Endothelial cell of umbilical vein (primary cell): ENCODE results near the gene CHST3. TPM values are rescaled to one million over a fixed set of nuclear protein-coding genes. Genes with fewer than 3 reads are reported as not detected.

Source experiments
- BruUV-seq: library from RNA; stranded (reverse); fragments of 400-500 nt; replicated peaks from 2 replicates; lab custom pipeline; 2021; lab: Mats Ljungman, UMichigan
- CTCF ChIA-PET: fragments of 300-600, 350-600 bp; sonication (Branson Sonifier 250); formaldehyde crosslinking; loops from one replicate; lab custom pipeline; 2021; ENCODE audit warnings: antibody characterized with exemption, inconsistent platforms; lab: Charles Lee
- POLR2A ChIA-PET: fragments of 300-600, 350-600 bp; sonication (Branson Sonifier 250); formaldehyde crosslinking; loops from one replicate; lab custom pipeline; 2021; ENCODE audit warnings: antibody characterized with exemption, inconsistent platforms; lab: Charles Lee
- DNase-seq: peaks from one replicate; pipeline ENCODE4 v3.0.0-alpha.2; 2011; ENCODE audit warnings: low read depth, low spot score
- FAIRE-seq: peaks from 2 replicates; lab custom pipeline; 2011; peaks lifted over from hg19 to GRCh38; lab: Jason Lieb, UNC
- H2AFZ ChIP-seq: 2 replicates; pipeline ENCODE4 v1.6.0; 2012; ENCODE audit warnings: low read depth, low read length, control low read depth, inconsistent platforms
- H3K27ac ChIP-seq: 2 replicates; pipeline ENCODE4 v1.5.1; 2011; ENCODE audit warnings: low read depth, mild to moderate bottlenecking, control low read depth, low read length, moderate library complexity; ENCODE audit not compliant: insufficient read depth
- H3K27me3 ChIP-seq, 2 experiments: 2 replicates each; pipeline versions ENCODE4 v1.6.0 to v1.6.1; 2011; ENCODE audit warnings: low read length in 2 of 2, mixed read lengths in 1 of 2; ENCODE audit not compliant: control insufficient read depth in 2 of 2, insufficient read depth in 2 of 2
- H3K36me3 ChIP-seq, 2 experiments: 2 replicates in 1 of 2; 3 replicates in 1 of 2; pipeline ENCODE4 v1.5.1; 2011; ENCODE audit warnings: low read length in 2 of 2, mild to moderate bottlenecking in 1 of 2, moderate library complexity in 1 of 2; ENCODE audit not compliant: control insufficient read depth in 2 of 2, insufficient read depth in 2 of 2; ENCODE audit errors: extremely low read depth in 1 of 2
- H3K4me1 ChIP-seq: 3 replicates; pipeline ENCODE4 v1.5.1; 2011; ENCODE audit warnings: mild to moderate bottlenecking, low read length; ENCODE audit not compliant: control insufficient read depth, insufficient read depth; ENCODE audit errors: extremely low read depth
- H3K4me2 ChIP-seq: 2 replicates; pipeline ENCODE4 v1.6.1; 2011; ENCODE audit warnings: low read length, control low read depth, mixed read lengths; ENCODE audit not compliant: insufficient read depth
- H3K4me3 ChIP-seq, 3 experiments: fragments of 200-600 bp in 1 of 3; sonication (generic), shearing (Covaris generic) in 1 of 3; replicated peaks in 1 of 3; 2 replicates each; pipeline ENCODE4 v1.5.1; 2011 to 2016; ENCODE audit warnings: control low read depth in 3 of 3, low read length in 3 of 3, mild to moderate bottlenecking in 2 of 3, inconsistent platforms in 1 of 3, low read depth in 1 of 3, moderate library complexity in 1 of 3; ENCODE audit not compliant: insufficient read depth in 1 of 3
- H3K79me2 ChIP-seq: 2 replicates; pipeline ENCODE4 v1.6.0; 2012; ENCODE audit warnings: low read length, inconsistent platforms; ENCODE audit not compliant: control insufficient read depth, insufficient read depth
- H3K9ac ChIP-seq: replicated peaks from 2 replicates; pipeline ENCODE3; 2011; ENCODE audit warnings: low read length, control low read depth; ENCODE audit not compliant: insufficient read depth; ENCODE audit errors: extremely low read depth
- H3K9me1 ChIP-seq: replicated peaks from 3 replicates; pipeline ENCODE4 v1.6.0; 2011; ENCODE audit warnings: mild to moderate bottlenecking, low read length; ENCODE audit not compliant: control insufficient read depth, insufficient read depth; ENCODE audit errors: extremely low read depth
- H3K9me3 ChIP-seq: replicated peaks from 2 replicates; pipeline ENCODE4 v1.5.1; 2012; ENCODE audit warnings: low read length, inconsistent platforms; ENCODE audit not compliant: control insufficient read depth, insufficient read depth
- H4K20me1 ChIP-seq: replicated peaks from 2 replicates; pipeline ENCODE3; 2011; ENCODE audit warnings: mild to moderate bottlenecking, low read length; ENCODE audit not compliant: control insufficient read depth, insufficient read depth; ENCODE audit errors: extremely low read depth
- CTCF ChIP-seq, 2 donors: IDR thresholded peaks; 1 replicate in 1 of 2; 2 replicates in 1 of 2; pipeline ENCODE4 v1.5.1; 2011; ENCODE audit warnings: low read length in 2 of 2, mild to moderate bottlenecking in 2 of 2, moderate library complexity in 2 of 2, control low read depth in 1 of 2, inconsistent platforms in 1 of 2, low read depth in 1 of 2; ENCODE audit not compliant: insufficient read depth in 1 of 2; ENCODE audit errors: extremely low read depth in 1 of 2
- EZH2 ChIP-seq: IDR thresholded peaks from 2 replicates; pipeline ENCODE4 v1.6.1; 2012; ENCODE audit warnings: borderline replicate concordance, low read depth, mild to moderate bottlenecking, moderate library complexity, low read length, inconsistent platforms; ENCODE audit not compliant: severe bottlenecking
- FOS ChIP-seq: IDR thresholded peaks from 2 replicates; pipeline ENCODE4 v1.6.1; 2011; ENCODE audit warnings: mild to moderate bottlenecking, low read length, moderate library complexity, borderline replicate concordance; ENCODE audit not compliant: insufficient read depth
- GATA2 ChIP-seq: IDR thresholded peaks from 2 replicates; pipeline ENCODE4 v1.7.0; 2011; ENCODE audit warnings: low read depth, mild to moderate bottlenecking, moderate library complexity, mixed read lengths, low read length; ENCODE audit not compliant: insufficient read length, insufficient read depth
- JUN ChIP-seq: IDR thresholded peaks from 2 replicates; pipeline ENCODE4 v1.6.1; 2011; ENCODE audit warnings: borderline replicate concordance, low read depth; ENCODE audit not compliant: insufficient read length, insufficient read depth
- MAX ChIP-seq: IDR thresholded peaks from 2 replicates; pipeline ENCODE4 v1.6.1; 2011; ENCODE audit not compliant: insufficient read depth, insufficient read length
- MYC ChIP-seq: IDR thresholded peaks from one replicate; pipeline ENCODE4 v1.6.1; 2011; ENCODE audit warnings: mild to moderate bottlenecking, low read depth, low read length
- POLR2A ChIP-seq: IDR thresholded peaks from 2 replicates; pipeline ENCODE4 v1.6.1; 2012; ENCODE audit warnings: low read depth, mild to moderate bottlenecking, control low read depth, low read length
- POLR2AphosphoS5 ChIP-seq: IDR thresholded peaks from 2 replicates; pipeline ENCODE4 v1.6.1; 2012; ENCODE audit warnings: low read depth, mild to moderate bottlenecking, control low read depth, low read length, moderate library complexity; ENCODE audit not compliant: insufficient read depth
- dilution Hi-C: fragments of 300-500 bp; cut with MboI; formaldehyde crosslinking; loops from one replicate; pipeline ENCODE4 v1.15.0; 2019; ENCODE audit warnings: low sequenced_read_pairs; ENCODE audit not compliant: extremely low pct_ligation_motif_present
- intact Hi-C: fragments of 100-400 bp; cut with micrococcal nuclease; formaldehyde crosslinking; loops from one replicate; pipeline ENCODE4 v1.10.0; 2022
- polyA plus RNA-seq, 4 experiments: library from polyadenylated mRNA; depleted of rRNA in 3 of 4; stranded (reverse) in 3 of 4; unstranded in 1 of 4; fragments of >200 nt; gene quantifications; 2 replicates each; pipeline versions ENCODE4 v1.2.1 to v1.2.3, GENCODE V29; 2011 to 2012; ENCODE audit warnings: missing spikeins in 1 of 4
- total RNA-seq: library from RNA; stranded (reverse); gene quantifications from 2 replicates; pipeline ENCODE4 v1.2.3, GENCODE V29; 2021

The CHST3 gene
- total and polyA plus RNA-seq, 2 donors (not counting 3 experiments of a cell fraction or from before 2014, with no cell fraction given), result 5.5 to 11.5 TPM

GRCh38 chr10:72025400-72025799, 61.2 kb downstream of the CHST3 start:
- intact Hi-C loops, result no loop called here
- no peak overlapping the region for H3K4me3 ChIP-seq
- H3K27ac ChIP-seq, result no peak overlapping the region
- no peak overlapping the region for H3K9ac ChIP-seq
- H4K20me1 ChIP-seq, result no peaks in the 10 kb centered on the region
- no peak for TF ChIP-seq MYC
- TF ChIP-seq EZH2, result no peak
- TF ChIP-seq GATA2, result no peak
- no peak for TF ChIP-seq JUN
- TF ChIP-seq CTCF (IDR thresholded peaks at IDR 0.05; ENCODE audit: extremely low read depth in 1 of 2, insufficient read depth in 1 of 2, low read depth in 1 of 2, low read length in 2 of 2), result no peak
- no peak for TF ChIP-seq POLR2A
- no peak for TF ChIP-seq MAX
- TF ChIP-seq FOS, result no peak
- no peak for TF ChIP-seq POLR2AphosphoS5
- H3K9me3 ChIP-seq, result no peaks in the 10 kb centered on the region
- H3K4me1 ChIP-seq, result peaks cover 7% of the 10 kb centered on the region
- H3K27me3 ChIP-seq, result peaks cover under 1 to 2% of the 10 kb centered on the region in 2 experiments
- CTCF ChIA-PET, result interaction anchor here (2.3 kb wide), 1 partner anchor 23 kb away, joined by 13 read pairs; no protein-coding TSS in a partner anchor
- no peak overlapping the region for H3K4me2 ChIP-seq
- H3K79me2 ChIP-seq, result no peaks in the 10 kb centered on the region
- no peak overlapping the region for H2AFZ ChIP-seq
- FAIRE-seq (no peak), DNase-seq (no peak)
- H3K36me3 ChIP-seq, result no peaks in the 10 kb centered on the region
- POLR2A ChIA-PET, result interaction anchor here (0.6 kb wide), 1 partner anchor 1071 kb away, joined by 3 read pairs; no protein-coding TSS in a partner anchor
- no peaks in the 10 kb centered on the region for H3K9me1 ChIP-seq
- BruUV-seq, result no TSS peak
- dilution Hi-C loops, result no loop called here
